ENCODE results near the gene BUD13.

DNA sequence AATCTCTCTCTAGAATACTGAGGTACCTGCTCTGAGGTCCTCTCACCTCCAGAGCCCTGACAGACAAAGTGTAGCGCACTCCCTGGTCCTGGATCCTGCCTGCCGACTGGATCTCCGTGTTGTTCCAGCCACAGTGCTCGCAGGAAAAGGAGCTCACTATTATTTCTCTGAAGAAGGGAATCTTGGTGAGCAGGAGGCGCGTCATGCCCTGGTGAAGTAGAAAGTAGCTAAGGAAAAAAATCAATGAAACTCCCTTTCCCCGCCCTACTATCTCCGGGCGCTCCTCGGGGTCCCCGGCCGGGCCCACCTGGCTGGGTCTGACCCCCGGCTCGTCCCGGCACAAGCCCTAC lies 14.6 kb upstream of the BUD13 start:
- TF ChIP-seq, protein P1, sequence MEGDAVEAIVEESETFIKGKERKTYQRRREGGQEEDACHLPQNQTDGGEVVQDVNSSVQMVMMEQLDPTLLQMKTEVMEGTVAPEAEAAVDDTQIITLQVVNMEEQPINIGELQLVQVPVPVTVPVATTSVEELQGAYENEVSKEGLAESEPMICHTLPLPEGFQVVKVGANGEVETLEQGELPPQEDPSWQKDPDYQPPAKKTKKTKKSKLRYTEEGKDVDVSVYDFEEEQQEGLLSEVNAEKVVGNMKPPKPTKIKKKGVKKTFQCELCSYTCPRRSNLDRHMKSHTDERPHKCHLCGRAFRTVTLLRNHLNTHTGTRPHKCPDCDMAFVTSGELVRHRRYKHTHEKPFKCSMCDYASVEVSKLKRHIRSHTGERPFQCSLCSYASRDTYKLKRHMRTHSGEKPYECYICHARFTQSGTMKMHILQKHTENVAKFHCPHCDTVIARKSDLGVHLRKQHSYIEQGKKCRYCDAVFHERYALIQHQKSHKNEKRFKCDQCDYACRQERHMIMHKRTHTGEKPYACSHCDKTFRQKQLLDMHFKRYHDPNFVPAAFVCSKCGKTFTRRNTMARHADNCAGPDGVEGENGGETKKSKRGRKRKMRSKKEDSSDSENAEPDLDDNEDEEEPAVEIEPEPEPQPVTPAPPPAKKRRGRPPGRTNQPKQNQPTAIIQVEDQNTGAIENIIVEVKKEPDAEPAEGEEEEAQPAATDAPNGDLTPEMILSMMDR (IDR thresholded peaks at IDR 0.05; ENCODE audit: insufficient read depth, low read length) = no peak
- TF ChIP-seq POLR2AphosphoS5 (IDR thresholded peaks at IDR 0.05; ENCODE audit: low read depth) (no peak), SPI1 (IDR thresholded peaks at IDR 0.05; ENCODE audit: borderline replicate concordance, low read depth) (no peak)
